Adipose tissue (tissue), 3 donors: Measurements from ENCODE around the gene DLK2. TPM values are rescaled to one million over a fixed set of nuclear protein-coding genes. Genes with fewer than 3 reads are reported as not detected.

Source experiments
- H3K27ac ChIP-seq: one replicate; pipeline ENCODE4 v1.5.1; 2013; ENCODE audit warnings: low read depth, low read length
- WGBS, 3 donors: extraction: QIAGEN DNeasy Blood & Tissue Kit; methylation state at CpG; one replicate each; pipeline ENCODE4 v1.1.7; 2013; 5-methylcytosine and 5-hydroxymethylcytosine counted together
- polyA plus RNA-seq, 3 donors: library from polyadenylated mRNA; stranded (reverse); fragments of 200-250 nt; gene quantifications; one replicate each; pipeline ENCODE4 v1.2.3, GENCODE V29; 2013
- donor health status: healthy with polysubstance abuse.
- donor health status: Bipolar disorder and iron deficiency.
- donor health status: healthy.

Gene DLK2
- polyA plus RNA-seq, 3 donors: 0.25 to 0.45 (median 0.34) TPM

DNA sequence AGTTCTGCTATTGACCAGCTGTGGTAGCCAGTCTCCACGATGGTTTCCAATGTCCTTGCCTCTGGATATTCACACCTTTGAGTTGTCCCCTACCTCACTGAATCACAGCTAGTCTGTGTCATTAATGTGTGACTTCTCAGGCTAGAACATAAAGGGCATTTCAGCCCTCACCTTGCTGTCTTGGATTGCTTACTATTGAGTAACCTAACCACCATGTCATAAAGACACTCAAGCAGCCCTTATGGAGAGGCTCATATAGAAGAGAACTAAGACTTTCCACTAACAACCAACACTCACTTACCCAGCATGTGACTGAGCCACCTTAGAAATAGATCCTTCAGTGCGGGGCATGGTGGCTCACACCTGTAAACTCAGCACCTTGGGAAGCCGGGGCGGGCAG lies 47.1 kb downstream of the DLK2 start:
- 89 to 92% (median 92%) methylated on average over 4 of the region's 4 CpGs for WGBS, 3 donors
- H3K27ac ChIP-seq: no peak overlapping the region

DNA sequence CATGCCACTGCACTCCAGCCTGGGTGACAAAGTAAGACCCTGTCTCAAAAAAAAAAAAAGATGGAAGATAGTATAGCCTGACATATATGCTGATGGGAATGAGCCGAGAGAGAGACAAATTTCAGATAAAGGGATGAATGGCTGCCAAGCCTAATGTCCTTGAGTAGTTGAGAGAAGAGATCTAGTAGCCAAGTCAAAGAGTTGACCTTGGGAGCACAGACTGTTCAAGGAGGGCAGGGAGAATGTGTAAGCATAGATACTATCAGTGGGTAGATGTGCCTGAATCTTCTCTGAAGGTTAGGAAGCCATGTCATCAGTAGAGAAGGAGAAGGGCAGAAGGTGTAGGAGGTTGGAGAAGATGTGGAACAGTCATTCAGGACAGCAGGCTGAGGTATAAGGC lies 48.1 kb downstream of the DLK2 start:
- no peak overlapping the region for H3K27ac ChIP-seq
- WGBS, 3 donors: 36 to 92% (median 88%) methylated on average over 1 of the region's 1 CpG

DNA sequence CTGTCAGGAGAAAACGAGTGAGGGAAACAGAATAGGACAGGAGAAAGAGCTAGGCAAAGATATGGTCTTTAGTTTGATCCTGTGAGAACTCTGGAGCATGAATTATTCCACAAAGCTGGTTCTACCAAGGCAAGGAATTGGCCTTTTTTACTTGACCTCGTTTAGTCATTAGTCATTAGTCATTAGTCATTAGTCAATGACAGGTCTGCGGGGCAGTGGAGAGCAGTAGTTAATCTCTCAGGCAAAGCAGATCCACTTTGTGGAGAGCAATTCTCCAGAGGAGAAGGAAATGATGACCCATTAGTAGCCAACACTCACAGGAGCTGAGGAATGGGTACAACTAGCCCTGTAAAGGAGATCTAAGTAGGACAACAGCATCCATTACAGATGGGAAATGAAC lies 50.0 kb downstream of the DLK2 start:
- H3K27ac ChIP-seq: no peak overlapping the region
- WGBS, 3 donors: 31 to 49% (median 36%) methylated on average over 3 of the region's 3 CpGs

DNA sequence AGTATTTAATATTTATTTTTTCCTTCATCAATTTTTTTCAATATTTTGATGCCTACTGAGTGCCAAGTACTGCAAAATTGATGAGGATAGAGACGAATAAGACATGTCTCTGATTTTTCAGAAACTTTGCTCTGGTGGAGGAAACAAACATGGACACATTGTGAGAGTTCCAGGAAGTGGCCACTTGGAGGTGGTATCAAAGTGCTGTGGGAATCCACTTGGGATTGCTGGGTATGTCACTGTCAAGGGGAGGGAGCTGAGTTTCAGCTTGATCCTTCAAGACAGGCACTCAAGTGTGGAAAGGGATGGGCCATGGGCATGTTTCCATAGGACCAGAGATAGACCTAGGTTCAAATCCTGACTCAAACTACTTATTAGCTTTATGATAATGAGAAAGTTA lies 52.5 kb downstream of the DLK2 start:
- H3K27ac ChIP-seq: no peak overlapping the region
- 68 to 82% (median 71%) methylated on average over 1 of the region's 1 CpG for WGBS, 3 donors

DNA sequence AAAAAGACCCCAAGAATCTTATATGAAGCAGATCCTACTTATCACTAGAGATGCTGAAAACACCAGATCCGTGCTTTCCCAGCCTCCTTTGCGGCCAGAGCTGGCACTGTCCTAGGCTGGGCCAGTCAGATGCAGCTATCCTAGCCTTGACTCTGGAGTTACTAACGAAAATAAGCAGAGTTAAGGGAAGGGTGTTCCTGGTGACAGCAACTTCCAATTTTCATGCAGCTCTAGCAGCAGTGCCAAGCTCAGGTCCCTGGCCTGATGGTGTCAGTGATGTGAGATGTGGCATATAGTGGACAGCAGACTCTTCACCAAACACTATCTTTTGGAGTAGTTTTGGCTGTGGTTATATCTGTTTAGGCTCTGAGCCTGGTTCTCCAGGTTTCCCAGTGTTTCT lies 53.6 kb downstream of the DLK2 start:
- WGBS, 3 donors: 85 to 88% (median 87%) methylated on average over 3 of the region's 3 CpGs
- H3K27ac ChIP-seq: no peak overlapping the region

Other genes starting within 250 kb of the DLK2 start
- gene DNPH1, start 226.1 kb downstream of the DLK2 start, polyA plus RNA-seq: 100 to 1,000 TPM in 2 of 3 donors, 10 to 100 TPM in 1; 95.0 to 136 (median 107) TPM
- under 1 TPM in 2 of 3 donors, not detected in 1; 0.01 to 0.10 TPM for gene TTBK1, start 212.1 kb downstream of the DLK2 start, polyA plus RNA-seq
- gene SLC22A7, start 157.3 kb downstream of the DLK2 start, polyA plus RNA-seq: not detected
- 1 to 10 TPM in 1 of 3 donors, under 1 TPM in 1, not detected in 1; 0.61 to 1.4 TPM for gene CRIP3, start 146.7 kb downstream of the DLK2 start, polyA plus RNA-seq
- 1 to 10 TPM; 3.9 to 6.7 (median 5.2) TPM for gene ZNF318, start 85.9 kb downstream of the DLK2 start, polyA plus RNA-seq
- 10 to 100 TPM in 2 of 3 donors, 1 to 10 TPM in 1; 8.2 to 13.7 (median 11.7) TPM for gene ABCC10, start 28.0 kb downstream of the DLK2 start, polyA plus RNA-seq
- 10 to 100 TPM; 16.4 to 23.7 (median 17.2) TPM for gene TJAP1, start 22.0 kb upstream of the DLK2 start, polyA plus RNA-seq
- gene LRRC73, start 54.8 kb upstream of the DLK2 start, polyA plus RNA-seq: 1 to 10 TPM in 1 of 3 donors, under 1 TPM in 1, not detected in 1; 0.10 to 1.0 TPM
- 100 to 1,000 TPM in 1 of 3 donors, 10 to 100 TPM in 2; 54.0 to 117 (median 97.3) TPM for gene YIPF3, start 61.4 kb upstream of the DLK2 start, polyA plus RNA-seq
- 10 to 100 TPM; 17.0 to 48.2 (median 19.2) TPM for gene POLR1C, start 61.5 kb upstream of the DLK2 start, polyA plus RNA-seq
- gene XPO5, start 120.5 kb upstream of the DLK2 start, polyA plus RNA-seq: 10 to 100 TPM in 1 of 3 donors, 1 to 10 TPM in 2; 7.0 to 12.8 (median 9.8) TPM
- 1 to 10 TPM; 3.2 to 5.5 (median 4.3) TPM for gene POLH, start 120.6 kb upstream of the DLK2 start, polyA plus RNA-seq
- gene GTPBP2, start 173.7 kb upstream of the DLK2 start, polyA plus RNA-seq: 10 to 100 TPM; 27.3 to 49.6 (median 45.2) TPM
- gene MAD2L1BP, start 180.3 kb upstream of the DLK2 start, polyA plus RNA-seq: 10 to 100 TPM; 14.8 to 20.5 (median 15.1) TPM
- gene RSPH9, start 189.5 kb upstream of the DLK2 start, polyA plus RNA-seq: under 1 TPM; 0.21 to 0.52 (median 0.22) TPM
- gene MRPS18A, start 232.2 kb upstream of the DLK2 start, polyA plus RNA-seq: 10 to 100 TPM; 36.0 to 82.0 (median 51.8) TPM